Measurements from ENCODE around the gene E2F6. TPM values are rescaled to one million over a fixed set of nuclear protein-coding genes. Genes with fewer than 3 reads are reported as not detected.

The E2F6 gene
- total RNA-seq, 6 donors from 2014 or later = 5.3 to 15.8 (median 13.4) TPM

- ATAC-seq (ENCODE audit: low FRiP score in 2 of 2) = no peak
- no peaks in the 10 kb centered on the region for H3K9me3 ChIP-seq
- no peaks in the 10 kb centered on the region for H3K27me3 ChIP-seq
- H3K4me1 ChIP-seq = no peaks in the 10 kb centered on the region
- no peak for DNase-seq
- TF ChIP-seq CTCF (IDR thresholded peaks at IDR 0.05) (no peak), EP300 (IDR thresholded peaks at IDR 0.05) (no peak), POLR2A (IDR thresholded peaks at IDR 0.05) (no peak), POLR2AphosphoS5 (IDR thresholded peaks at IDR 0.05) (no peak)
- no peak overlapping the region for H3K27ac ChIP-seq
- H3K36me3 ChIP-seq = no peaks in the 10 kb centered on the region
- H3K4me3 ChIP-seq = no peak overlapping the region
These were observed 38.7 kb downstream of the E2F6 start for GRCh38 chr2:11427224-11427623.

- Histone ChIP-seq H3K4me1 (no peaks in the 10 kb centered on the region), H3K27ac (no peak overlapping the region), H3K36me3 (no peaks in the 10 kb centered on the region), H3K27me3 (no peaks in the 10 kb centered on the region), H3K4me3 (no peak overlapping the region), H3K9me3 (peaks cover 0 to 3% (median 0%) of the 10 kb centered on the region in 4 donors)
- TF ChIP-seq CTCF (IDR thresholded peaks at IDR 0.05) = no peak
- TF ChIP-seq EP300 (IDR thresholded peaks at IDR 0.05) = no peak
- TF ChIP-seq POLR2A (IDR thresholded peaks at IDR 0.05) = no peak
- TF ChIP-seq POLR2AphosphoS5 (IDR thresholded peaks at IDR 0.05) = no peak
- DNase-seq (no peak), ATAC-seq (ENCODE audit: low FRiP score in 2 of 2) (no peak)
- WGBS, 2 donors = 93 to 97% methylated on average over 4 of the region's 4 CpGs
These were observed 43.0 kb downstream of the E2F6 start for GRCh38 chr2:11422901-11423435.

- H3K4me3 ChIP-seq = no peak overlapping the region
- H3K9me3 ChIP-seq = peaks cover 0 to 6% (median 0%) of the 10 kb centered on the region in 4 donors
- no peak overlapping the region for H3K27ac ChIP-seq
- no peaks in the 10 kb centered on the region for H3K36me3 ChIP-seq
- no peak for TF ChIP-seq CTCF (IDR thresholded peaks at IDR 0.05)
- TF ChIP-seq POLR2AphosphoS5 (IDR thresholded peaks at IDR 0.05) = no peak
- TF ChIP-seq EP300 (IDR thresholded peaks at IDR 0.05) = no peak
- no peak for TF ChIP-seq POLR2A (IDR thresholded peaks at IDR 0.05)
- DNase-seq (no peak), ATAC-seq (ENCODE audit: low FRiP score in 2 of 2) (no peak)
- WGBS, 2 donors = 91 to 94% methylated on average over 5 of the region's 5 CpGs
- H3K27me3 ChIP-seq = no peaks in the 10 kb centered on the region
- no peaks in the 10 kb centered on the region for H3K4me1 ChIP-seq
These were observed 43.5 kb downstream of the E2F6 start for GRCh38 chr2:11422491-11422865.

GRCh38 chr2:11421863-11422490 lies 44.0 kb downstream of the E2F6 start:
- no peaks in the 10 kb centered on the region for H3K36me3 ChIP-seq
- no peaks in the 10 kb centered on the region for H3K4me1 ChIP-seq
- TF ChIP-seq EP300 (IDR thresholded peaks at IDR 0.05) (peak in 1 of 4 donors; percentile 42), POLR2AphosphoS5 (IDR thresholded peaks at IDR 0.05) (no peak)
- H3K4me3 ChIP-seq = no peak overlapping the region
- WGBS, 2 donors = 72 to 73% methylated on average over 7 of the region's 7 CpGs
- ATAC-seq (ENCODE audit: low FRiP score in 2 of 2) (no peak), DNase-seq (no peak)
- no peaks in the 10 kb centered on the region for H3K27me3 ChIP-seq
- H3K27ac ChIP-seq = no peak overlapping the region
- H3K9me3 ChIP-seq = peaks cover 0 to 6% (median 0%) of the 10 kb centered on the region in 4 donors

- Histone ChIP-seq H3K27me3 (no peaks in the 10 kb centered on the region), H3K27ac (no peak overlapping the region), H3K9me3 (peaks cover 0 to 6% (median 0%) of the 10 kb centered on the region in 4 donors), H3K36me3 (no peaks in the 10 kb centered on the region), H3K4me3 (no peak overlapping the region), H3K4me1 (no peaks in the 10 kb centered on the region)
- TF ChIP-seq EP300 (IDR thresholded peaks at IDR 0.05) (no peak), POLR2AphosphoS5 (IDR thresholded peaks at IDR 0.05) (no peak), POLR2A (IDR thresholded peaks at IDR 0.05) (no peak), CTCF (IDR thresholded peaks at IDR 0.05) (no peak)
- 95% methylated on average over 9 of the region's 9 CpGs for WGBS, 2 donors
- no peak for ATAC-seq (ENCODE audit: low FRiP score in 2 of 2)
- no peak for DNase-seq
These were observed 45.3 kb downstream of the E2F6 start for GRCh38 chr2:11420671-11421070.
